Endometrial microvascular endothelial cells (primary cell): ENCODE measurements around the gene DGKI. TPM values are rescaled to one million over a fixed set of nuclear protein-coding genes. Genes with fewer than 3 reads are reported as not detected.
"Not testable (repeated sequence)": the region's sequence is repeated elsewhere in the genome, so short reads cannot be mapped to it uniquely, and the experiment has no call there.

ENCODE experiments used
- in situ Hi-C: cut with HindIII; loops from 2 replicates; pipeline ENCODE4 v1.10.0; 2017; ENCODE audit warnings: low sequenced_read_pairs, low pct_unique_long_range_greater_than_20kb; ENCODE audit errors: inconsistent ontology term
- total RNA-seq: library from RNA; depleted of rRNA; stranded (reverse); fragments of >200 nt; gene quantifications from one replicate; pipeline ENCODE4 v1.2.3, GENCODE V29; 2015; ENCODE audit errors: inconsistent ontology term

Gene DGKI
- total RNA-seq, 1 donor from 2014 or later: not detected

DNA sequence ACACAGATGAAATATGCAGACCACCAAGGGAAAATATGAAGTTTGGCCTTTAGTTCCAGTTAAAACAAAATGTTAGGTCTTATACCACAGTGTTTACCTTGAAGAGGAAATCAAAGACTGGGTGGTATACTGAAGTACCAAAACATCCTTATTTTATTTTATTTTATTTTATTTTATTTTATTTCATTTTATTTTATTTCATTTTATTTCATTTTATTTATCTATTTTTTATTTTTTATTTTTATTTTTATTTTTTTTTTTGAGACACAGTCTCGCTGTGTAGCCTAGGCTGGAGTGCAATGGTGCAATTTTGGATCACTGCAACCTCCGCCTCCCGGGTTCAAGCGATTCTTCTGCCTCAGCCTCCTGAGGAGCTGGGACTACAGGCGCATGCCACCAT, 140.4 kb downstream of the DGKI start:
- in situ Hi-C loops: not testable (repeated sequence)

DNA sequence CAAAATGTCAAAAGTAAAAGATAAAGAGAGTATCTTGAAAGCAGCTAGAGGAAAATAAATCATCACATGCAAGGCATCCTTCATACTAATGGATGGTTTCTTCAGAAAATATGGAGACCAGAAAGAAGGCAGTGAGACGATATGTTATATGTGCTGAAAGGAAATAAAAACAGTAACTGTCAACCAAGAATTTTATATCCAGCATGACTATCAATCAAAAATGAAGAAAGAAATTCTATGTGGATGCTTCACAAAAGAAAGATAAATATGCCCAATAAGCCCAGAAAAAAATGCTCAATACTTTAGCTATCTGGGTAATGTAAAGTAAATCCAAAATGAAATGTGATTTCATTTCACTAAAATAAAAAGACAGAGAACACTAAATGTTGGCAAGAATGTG, 142.1 kb downstream of the DGKI start:
- in situ Hi-C loops: no loop called here

DNA sequence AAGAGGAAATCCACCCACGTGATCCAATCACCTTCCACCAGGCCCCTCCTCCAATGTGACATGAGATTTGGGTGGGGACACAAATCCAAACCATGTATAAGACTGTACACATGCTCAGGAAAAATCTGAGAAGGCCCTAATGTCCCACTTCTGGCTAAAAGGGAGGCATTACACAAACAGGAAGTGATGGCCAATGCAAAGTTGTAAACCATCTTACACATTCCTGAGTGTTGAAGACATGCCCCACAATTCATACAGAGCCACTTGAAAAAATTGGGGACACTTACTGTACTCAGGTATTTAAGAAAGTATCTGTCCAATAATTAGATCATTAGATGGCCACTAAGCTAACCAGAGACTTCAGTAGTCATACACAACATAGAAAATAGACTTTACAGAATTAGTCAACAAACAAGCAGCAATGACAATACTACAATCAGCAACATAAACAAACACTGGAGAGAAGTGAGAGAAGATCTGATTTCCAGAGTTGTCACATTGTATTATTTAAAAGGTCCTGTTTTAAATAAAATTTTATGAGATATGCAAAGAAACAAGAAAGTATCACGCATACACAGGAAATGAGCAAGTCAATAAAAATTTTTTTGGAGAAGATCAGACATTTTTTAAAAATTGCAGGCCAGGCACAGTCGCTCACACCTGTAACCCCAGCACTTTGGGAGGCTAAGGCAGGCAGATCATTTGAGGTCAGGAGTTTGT, 143.3 kb downstream of the DGKI start:
- in situ Hi-C loops: no loop called here

DNA sequence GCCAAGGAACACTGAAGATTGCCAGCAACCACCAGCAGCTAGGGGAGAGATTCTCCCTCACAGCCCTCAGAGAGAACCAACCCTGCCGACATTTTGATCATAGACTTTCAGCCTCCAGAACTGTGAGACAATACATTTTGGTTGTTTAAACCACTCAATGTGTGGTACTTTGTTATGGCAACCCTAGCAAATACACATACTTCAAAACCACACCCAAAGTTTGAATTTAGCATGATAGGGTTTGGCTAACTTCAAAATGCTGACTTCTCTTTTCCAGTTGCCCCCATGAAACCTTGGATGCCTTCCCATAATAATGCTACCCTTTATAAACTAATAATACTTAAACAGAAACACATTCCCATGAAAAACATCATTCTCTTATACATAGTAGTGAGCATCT, 149.8 kb downstream of the DGKI start:
- in situ Hi-C loops: no loop called here

DNA sequence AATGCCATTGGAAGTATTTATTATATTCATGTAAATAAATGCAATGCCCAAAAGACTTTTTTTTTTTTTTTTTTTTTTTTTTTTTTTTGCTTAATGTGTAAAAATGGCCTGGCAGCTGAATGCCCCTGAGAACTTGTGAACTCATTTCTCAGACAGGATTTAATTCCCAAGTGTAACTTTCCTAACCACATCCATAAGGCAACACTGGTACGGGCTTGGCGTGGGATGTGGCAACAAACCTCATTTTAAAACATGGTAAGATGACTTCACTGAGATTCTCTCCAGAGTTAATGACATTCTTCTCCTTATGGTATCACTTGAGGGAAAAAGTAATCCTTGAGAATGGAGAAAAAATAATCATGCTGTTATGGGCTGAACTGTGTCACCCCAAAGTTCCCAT, 150.4 kb downstream of the DGKI start:
- in situ Hi-C loops: no loop called here

GRCh38 chr7:137695942-137696341, 150.8 kb downstream of the DGKI start:
- in situ Hi-C loops: no loop called here

DNA sequence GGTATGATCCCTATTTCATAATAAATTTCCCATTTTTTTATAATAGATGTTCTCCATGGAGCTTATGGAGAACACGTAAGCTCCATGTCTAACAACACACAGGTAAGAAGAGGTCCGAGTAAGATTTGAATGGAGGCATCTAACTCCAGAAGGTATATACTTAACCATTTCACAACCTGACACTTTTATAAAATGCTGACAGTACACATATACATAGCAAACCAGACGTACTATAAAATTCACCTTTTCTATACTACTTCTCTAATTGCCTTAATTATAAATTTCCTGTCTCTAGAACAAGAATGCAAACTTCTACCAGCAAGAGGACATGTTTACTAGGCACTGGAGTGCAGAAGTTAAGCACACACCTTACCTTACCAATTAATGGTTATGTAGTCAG, 151.3 kb downstream of the DGKI start:
- in situ Hi-C loops: no loop called here

GRCh38 chr7:137694405-137694804, 152.4 kb downstream of the DGKI start:
- in situ Hi-C loops: no loop called here

- in situ Hi-C loops: no loop called here
Measured at GRCh38 chr7:137692399-137692798, 154.4 kb downstream of the DGKI start.

- in situ Hi-C loops: no loop called here
Measured at GRCh38 chr7:137691566-137691965, 155.2 kb downstream of the DGKI start.

DNA sequence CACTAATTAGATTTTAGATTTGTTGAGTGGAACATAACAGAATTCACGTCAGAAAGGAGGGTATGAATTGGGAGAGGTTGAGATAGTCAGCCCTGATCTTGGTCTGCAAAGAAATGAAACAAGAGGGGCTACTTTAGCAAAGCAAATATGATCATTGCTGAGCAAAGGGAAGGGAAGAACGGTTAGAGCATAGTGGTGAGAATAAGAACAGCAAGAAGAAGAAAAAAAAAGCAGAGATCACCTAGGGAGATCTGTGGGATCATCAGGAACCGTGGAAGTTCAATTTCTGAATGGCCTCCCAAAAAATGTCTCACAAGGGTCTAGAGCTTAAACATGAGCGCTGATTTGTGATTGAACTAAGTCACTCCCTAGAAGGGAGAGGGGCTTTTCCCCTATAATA, 156.1 kb downstream of the DGKI start:
- in situ Hi-C loops: no loop called here

DNA sequence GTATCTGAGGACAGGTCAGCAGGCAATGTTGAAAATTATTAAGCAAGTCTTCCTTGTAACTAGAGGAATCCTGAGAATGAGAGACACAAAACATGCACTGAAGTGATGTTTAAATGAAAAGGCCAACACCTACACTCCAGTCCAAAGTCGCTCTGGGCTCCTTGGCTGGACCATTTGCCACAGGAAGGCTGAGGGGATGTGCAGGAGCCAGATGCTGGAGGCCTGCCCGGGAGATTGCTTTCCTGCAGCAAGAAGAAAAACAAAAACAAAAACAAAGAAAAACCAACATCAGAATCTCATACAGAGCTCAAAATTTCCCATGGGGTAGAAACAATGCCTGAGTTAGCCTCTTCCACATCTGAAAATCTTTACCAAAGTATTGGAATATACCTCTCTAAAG, 157.0 kb downstream of the DGKI start:
- in situ Hi-C loops: no loop called here

GRCh38 chr7:137687556-137688265, 159.1 kb downstream of the DGKI start:
- in situ Hi-C loops: no loop called here

DNA sequence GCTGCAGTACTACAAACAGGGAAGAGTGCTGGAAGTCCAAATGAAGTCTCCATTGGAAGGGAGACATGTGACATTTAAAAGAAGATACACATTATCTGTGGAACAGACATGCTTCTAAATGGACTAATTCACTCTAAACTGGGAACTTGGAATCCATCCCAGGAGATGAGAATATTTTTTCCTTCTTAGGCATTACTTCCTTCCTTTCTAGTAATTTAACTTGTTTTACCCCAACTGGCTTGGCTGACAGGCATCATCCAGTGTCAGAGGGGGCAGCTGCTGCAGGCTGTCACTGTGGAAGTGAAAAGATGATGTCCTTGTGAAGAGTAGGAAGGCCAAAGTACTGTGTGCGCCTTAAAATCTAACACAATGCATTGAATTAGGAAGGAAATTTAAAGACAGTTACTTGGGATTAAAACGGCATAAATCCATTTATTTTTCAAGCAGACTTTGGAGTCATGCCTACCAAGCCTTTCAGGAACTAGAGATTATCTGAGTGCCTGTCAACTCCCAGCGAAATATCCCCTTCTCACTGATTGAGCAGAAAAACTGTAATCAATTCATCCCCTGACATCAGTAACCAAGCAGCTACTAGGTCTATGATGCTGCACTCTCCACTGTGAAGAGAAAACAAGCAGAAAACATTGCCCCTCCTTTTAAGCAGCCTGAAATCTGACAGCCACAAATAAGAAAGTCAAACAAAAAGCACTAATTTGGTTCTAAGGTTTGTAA, 161.2 kb downstream of the DGKI start:
- in situ Hi-C loops: no loop called here

DNA sequence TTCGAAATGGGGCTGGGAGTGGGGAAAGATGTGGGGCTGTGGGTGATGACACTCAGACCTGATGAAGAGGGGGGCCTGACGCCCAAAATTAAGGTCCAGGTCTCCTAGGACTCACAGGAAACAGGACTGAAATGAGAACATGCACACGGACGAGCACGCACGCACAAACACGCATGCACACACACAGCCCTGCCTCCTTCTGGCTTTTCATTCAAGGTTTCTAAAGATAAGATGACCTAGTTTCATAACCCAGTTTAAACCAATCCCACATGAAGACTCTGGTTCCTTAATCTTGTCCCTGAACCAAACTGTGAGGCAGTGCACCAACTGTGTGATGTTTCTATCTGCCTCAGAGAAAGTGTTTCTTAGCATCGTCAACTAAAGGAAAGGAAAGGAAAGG, 162.0 kb downstream of the DGKI start:
- in situ Hi-C loops: no loop called here

DNA sequence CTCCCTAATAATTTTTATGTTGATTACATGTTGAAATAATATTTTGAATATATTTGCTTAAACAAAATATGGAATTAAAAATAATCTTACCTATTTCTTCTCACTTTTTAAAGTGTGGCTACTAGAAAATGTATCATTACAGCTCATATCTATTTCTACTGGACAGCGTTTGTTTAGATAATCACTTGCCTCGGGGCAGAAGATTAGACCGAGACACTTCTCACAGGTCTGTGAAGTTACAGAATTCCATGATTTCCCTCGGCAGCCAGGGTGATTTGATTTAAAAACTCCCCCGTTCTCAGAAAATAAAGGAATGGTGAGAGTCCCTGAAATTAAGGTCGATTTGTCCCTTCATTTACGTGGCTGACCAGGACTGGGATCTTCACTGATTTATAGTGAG, 162.5 kb downstream of the DGKI start:
- in situ Hi-C loops: no loop called here

- in situ Hi-C loops: no loop called here
Measured at GRCh38 chr7:137682596-137682995, 164.2 kb downstream of the DGKI start.

- in situ Hi-C loops: no loop called here
Measured at GRCh38 chr7:137681657-137682562, 164.9 kb downstream of the DGKI start.
